Loucy (cell line): ENCODE results near the gene SMC4.

ENCODE experiments used
- EZH2phosphoT487 ChIP-seq: fragments of 200-600 bp; IDR thresholded peaks from 2 replicates; pipeline ENCODE4 v1.6.1; 2018; ENCODE audit warnings: antibody characterized with exemption, mild to moderate bottlenecking, moderate library complexity, borderline replicate concordance
- TF ChIP-seq, protein P1 (sequence below): fragments of 200-600 bp; sonication (generic); conservative IDR thresholded peaks from 2 replicates; pipeline ENCODE4 v1.5.1; 2014; ENCODE audit warnings: mild to moderate bottlenecking, antibody characterized with exemption, low read length

DNA sequence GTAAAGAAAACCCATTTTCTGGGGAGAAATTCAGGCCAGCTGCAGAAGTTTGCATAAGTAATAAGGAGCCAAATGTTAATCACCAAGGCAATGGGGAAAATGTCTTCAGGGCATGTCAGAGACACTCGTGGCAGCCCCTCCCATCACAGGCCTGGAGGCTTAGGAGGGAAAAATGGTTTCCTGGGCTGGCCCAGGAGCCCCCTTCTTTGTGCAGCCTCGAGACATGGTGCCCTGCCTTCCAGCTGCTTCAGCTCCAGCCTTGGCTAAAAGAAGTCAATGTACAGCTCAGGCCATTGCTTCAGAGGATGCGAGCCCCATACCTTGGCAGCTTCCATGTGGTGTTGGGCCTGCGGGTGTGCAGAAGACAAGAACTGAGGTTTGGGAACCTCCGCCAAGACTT, 70.7 kb downstream of the SMC4 start:
- TF ChIP-seq EZH2phosphoT487, result no peak
- TF ChIP-seq, protein P1, sequence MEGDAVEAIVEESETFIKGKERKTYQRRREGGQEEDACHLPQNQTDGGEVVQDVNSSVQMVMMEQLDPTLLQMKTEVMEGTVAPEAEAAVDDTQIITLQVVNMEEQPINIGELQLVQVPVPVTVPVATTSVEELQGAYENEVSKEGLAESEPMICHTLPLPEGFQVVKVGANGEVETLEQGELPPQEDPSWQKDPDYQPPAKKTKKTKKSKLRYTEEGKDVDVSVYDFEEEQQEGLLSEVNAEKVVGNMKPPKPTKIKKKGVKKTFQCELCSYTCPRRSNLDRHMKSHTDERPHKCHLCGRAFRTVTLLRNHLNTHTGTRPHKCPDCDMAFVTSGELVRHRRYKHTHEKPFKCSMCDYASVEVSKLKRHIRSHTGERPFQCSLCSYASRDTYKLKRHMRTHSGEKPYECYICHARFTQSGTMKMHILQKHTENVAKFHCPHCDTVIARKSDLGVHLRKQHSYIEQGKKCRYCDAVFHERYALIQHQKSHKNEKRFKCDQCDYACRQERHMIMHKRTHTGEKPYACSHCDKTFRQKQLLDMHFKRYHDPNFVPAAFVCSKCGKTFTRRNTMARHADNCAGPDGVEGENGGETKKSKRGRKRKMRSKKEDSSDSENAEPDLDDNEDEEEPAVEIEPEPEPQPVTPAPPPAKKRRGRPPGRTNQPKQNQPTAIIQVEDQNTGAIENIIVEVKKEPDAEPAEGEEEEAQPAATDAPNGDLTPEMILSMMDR, result no peak
